RPMI8226 (cell line): Measurements from ENCODE around the gene ARHGAP6.

Experiments used
- DNase-seq: peaks from one replicate; pipeline ENCODE4 v3.0.0-alpha.2; 2015

ARHGAP6 gene

GRCh38 chrX:11665168-11666111 is at the start of gene ARHGAP6:
Gene ARHGAP6 (minus strand): TSS chrX:11665920. CDS start chrX:11664828, 1,092 bp downstream.
- no peak for DNase-seq

GRCh38 chrX:11704725-11705495 is 39.2 kb upstream of the ARHGAP6 start:
- no peak for DNase-seq

GRCh38 chrX:11703855-11704254 is 38.1 kb upstream of the ARHGAP6 start:
- no peak for DNase-seq

- DNase-seq, result no peak
Measured at GRCh38 chrX:11702965-11703631, 37.4 kb upstream of the ARHGAP6 start.

- DNase-seq, result no peak
Measured at GRCh38 chrX:11702420-11702819, 36.7 kb upstream of the ARHGAP6 start.

GRCh38 chrX:11698702-11699101 is 33.0 kb upstream of the ARHGAP6 start:
- DNase-seq, result no peak

GRCh38 chrX:11688201-11688600 is 22.5 kb upstream of the ARHGAP6 start:
- no peak for DNase-seq

GRCh38 chrX:11687157-11687556 is 21.4 kb upstream of the ARHGAP6 start:
- DNase-seq, result no peak

- no peak for DNase-seq
Measured at GRCh38 chrX:11683057-11683456, 17.3 kb upstream of the ARHGAP6 start.

GRCh38 chrX:11678158-11678557 is 12.4 kb upstream of the ARHGAP6 start:
- no peak for DNase-seq

GRCh38 chrX:11672213-11672612 is 6.5 kb upstream of the ARHGAP6 start:
- DNase-seq, result no peak

- DNase-seq, result no peak
Measured at GRCh38 chrX:11670316-11670715, 4.6 kb upstream of the ARHGAP6 start.

GRCh38 chrX:11666952-11667685 is 1.4 kb upstream of the ARHGAP6 start:
- no peak for DNase-seq

GRCh38 chrX:11666164-11666563 is 444 bp upstream of the ARHGAP6 start:
- DNase-seq, result no peak

- no peak for DNase-seq
Measured at GRCh38 chrX:11664211-11665167, 1.2 kb downstream of the ARHGAP6 start.

GRCh38 chrX:11663875-11664210 is 1.9 kb downstream of the ARHGAP6 start:
- no peak for DNase-seq

- DNase-seq, result no peak
Measured at GRCh38 chrX:11655282-11656015, 10.3 kb downstream of the ARHGAP6 start.

GRCh38 chrX:11648705-11649519 is 16.8 kb downstream of the ARHGAP6 start:
- DNase-seq, result no peak

- no peak for DNase-seq
Measured at GRCh38 chrX:11647138-11647537, 18.6 kb downstream of the ARHGAP6 start.
